GM10266 (cell line): Measurements from ENCODE around the gene FBXW11.

Source experiments
- DNase-seq: peaks from one replicate; pipeline ENCODE4 v3.0.0; 2012; ENCODE audit errors: extremely low spot score
- CTCF ChIP-seq: IDR thresholded peaks from 2 replicates; pipeline ENCODE4 v1.5.1; 2012; ENCODE audit warnings: mild to moderate bottlenecking, low read depth; ENCODE audit not compliant: control insufficient read depth, insufficient read depth; ENCODE audit errors: missing control alignments

FBXW11 gene

GRCh38 chr5:171826132-171826531 is 180.3 kb downstream of the FBXW11 start:
- DNase-seq, result no peak
- TF ChIP-seq CTCF, result no peak

- no peak for DNase-seq
- TF ChIP-seq CTCF, result no peak
These were observed 181.4 kb downstream of the FBXW11 start for GRCh38 chr5:171825051-171825450.

GRCh38 chr5:171823269-171823668 is 183.2 kb downstream of the FBXW11 start:
- no peak for TF ChIP-seq CTCF
- no peak for DNase-seq

- no peak for TF ChIP-seq CTCF
- DNase-seq, result no peak
These were observed 185.2 kb downstream of the FBXW11 start for GRCh38 chr5:171821286-171821685.

GRCh38 chr5:171820561-171820960 is 185.9 kb downstream of the FBXW11 start:
- no peak for TF ChIP-seq CTCF
- DNase-seq, result no peak

GRCh38 chr5:171816666-171817065 is 189.8 kb downstream of the FBXW11 start:
- TF ChIP-seq CTCF, result no peak

GRCh38 chr5:171813813-171814490 is 192.5 kb downstream of the FBXW11 start:
- no peak for TF ChIP-seq CTCF
- DNase-seq, result no peak

More at GRCh38 chr5:171816666-171817065, 189.8 kb downstream of the FBXW11 start:
- no peak for DNase-seq
